NCI-H2196 treated with DMSO at 0.1 percent for 48 hours (cell line): ENCODE measurements around the gene MMRN2.
"Not testable (repeated sequence)": the region's sequence is repeated elsewhere in the genome, so short reads cannot be mapped to it uniquely, and the experiment has no call there.

Experiments
- DNase-seq: peaks from one replicate; lab custom pipeline; 2025; ENCODE audit not compliant: unreplicated experiment; lab: John Stamatoyannopoulos, UW

The MMRN2 gene, protein sequence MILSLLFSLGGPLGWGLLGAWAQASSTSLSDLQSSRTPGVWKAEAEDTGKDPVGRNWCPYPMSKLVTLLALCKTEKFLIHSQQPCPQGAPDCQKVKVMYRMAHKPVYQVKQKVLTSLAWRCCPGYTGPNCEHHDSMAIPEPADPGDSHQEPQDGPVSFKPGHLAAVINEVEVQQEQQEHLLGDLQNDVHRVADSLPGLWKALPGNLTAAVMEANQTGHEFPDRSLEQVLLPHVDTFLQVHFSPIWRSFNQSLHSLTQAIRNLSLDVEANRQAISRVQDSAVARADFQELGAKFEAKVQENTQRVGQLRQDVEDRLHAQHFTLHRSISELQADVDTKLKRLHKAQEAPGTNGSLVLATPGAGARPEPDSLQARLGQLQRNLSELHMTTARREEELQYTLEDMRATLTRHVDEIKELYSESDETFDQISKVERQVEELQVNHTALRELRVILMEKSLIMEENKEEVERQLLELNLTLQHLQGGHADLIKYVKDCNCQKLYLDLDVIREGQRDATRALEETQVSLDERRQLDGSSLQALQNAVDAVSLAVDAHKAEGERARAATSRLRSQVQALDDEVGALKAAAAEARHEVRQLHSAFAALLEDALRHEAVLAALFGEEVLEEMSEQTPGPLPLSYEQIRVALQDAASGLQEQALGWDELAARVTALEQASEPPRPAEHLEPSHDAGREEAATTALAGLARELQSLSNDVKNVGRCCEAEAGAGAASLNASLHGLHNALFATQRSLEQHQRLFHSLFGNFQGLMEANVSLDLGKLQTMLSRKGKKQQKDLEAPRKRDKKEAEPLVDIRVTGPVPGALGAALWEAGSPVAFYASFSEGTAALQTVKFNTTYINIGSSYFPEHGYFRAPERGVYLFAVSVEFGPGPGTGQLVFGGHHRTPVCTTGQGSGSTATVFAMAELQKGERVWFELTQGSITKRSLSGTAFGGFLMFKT

DNA sequence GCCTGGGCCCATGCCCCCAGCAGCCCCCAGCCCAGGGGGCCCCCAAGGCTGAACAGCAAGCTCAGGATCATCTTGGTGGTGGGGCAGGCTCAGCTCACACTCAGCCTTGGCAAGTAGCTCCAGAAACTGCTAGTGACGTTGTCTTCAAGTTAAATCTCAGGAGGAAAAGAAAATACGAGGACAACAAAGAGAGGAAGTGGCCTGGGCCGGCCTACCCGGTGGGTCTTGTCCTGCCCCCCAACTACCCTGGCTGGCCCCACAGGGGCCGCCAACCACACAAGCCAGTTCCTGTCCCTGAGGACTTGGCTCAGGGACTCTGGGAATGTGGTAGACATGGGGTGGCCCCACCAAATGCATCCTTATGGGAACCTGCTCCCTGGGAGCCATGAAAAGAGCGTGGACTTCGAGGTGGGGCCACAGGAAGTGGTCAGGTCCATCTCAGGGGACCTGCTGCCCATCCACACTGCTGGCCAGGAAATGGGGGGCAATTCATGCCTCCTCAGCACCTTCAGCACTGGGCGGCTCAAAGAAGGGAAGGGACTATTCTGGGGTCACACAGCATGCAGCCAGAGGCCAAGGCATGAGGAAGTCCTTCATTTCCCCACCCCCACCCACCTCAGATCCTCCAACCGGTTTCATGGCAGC, at the start of gene MMRN2:
TSS of gene MMRN2 (minus strand) at position 145 of the 645 bp plus-strand sequence. CDS start at position 71, 74 bp downstream.
- DNase-seq = no peak

DNA sequence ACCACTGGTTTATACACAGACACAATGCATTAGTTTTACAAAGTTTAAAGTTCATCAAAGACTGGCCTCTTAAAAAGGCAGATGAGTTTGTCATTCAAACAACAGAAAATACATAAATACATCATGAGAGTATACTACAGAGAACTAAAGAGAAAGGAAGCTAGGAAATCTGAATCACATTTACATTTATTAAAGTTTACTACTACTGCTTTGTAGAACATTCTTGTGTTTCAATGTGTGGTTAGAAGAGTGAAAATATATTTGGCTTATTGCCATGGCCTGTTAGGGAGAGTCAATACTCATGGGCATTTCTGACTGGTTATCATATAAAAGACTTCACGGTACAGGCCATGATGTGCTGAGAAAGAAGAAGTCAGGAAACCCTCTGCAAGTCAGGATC, 49.7 kb upstream of the MMRN2 start:
- DNase-seq = not testable (repeated sequence)

DNA sequence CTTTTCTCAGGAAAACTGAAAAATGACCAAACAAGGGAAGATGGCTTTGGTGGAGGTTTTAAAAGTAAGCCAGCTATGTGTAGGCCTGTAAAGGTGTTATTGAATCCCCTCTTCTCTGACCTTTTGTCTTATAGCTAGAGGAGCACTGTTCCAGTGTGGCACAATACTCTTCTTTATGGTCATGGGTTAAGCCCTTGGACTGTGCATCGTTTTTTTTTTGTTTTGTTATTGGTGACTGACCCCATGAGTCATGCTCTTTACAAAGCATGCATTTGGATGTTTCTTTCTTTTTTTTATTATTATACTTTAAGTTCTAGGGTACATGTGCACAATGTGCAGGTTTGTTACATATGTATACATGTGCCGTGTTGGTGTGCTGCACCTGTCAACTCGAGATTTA, 43.1 kb upstream of the MMRN2 start:
- DNase-seq = no peak

DNA sequence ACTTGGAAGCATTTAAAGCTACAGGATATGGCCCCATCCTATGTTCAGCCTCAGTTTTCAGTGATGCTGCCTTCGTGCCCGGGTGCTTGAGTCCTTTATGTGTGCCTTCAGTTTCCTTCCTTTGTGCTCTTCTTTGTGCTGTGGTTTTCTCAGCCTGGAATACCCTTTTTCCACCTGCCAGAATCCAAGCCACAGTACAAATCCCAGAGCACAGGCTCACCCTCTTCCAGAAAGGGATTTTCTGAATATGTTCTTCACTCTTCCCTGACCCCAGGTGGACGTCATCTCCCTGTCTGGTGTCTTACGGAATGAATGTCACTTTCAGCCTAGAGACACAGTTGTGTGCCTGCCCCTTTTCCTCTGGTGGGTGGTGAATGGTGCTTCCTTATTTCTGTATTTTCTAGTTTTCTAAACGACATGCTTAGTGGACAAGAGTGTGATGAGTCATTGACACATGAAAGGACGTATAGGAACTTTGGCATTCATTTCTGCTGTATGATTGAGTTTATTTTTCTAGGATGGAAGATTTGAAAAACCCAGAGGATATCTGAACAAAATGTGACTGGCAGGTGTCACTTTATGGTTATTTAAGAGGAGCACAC, 42.5 kb upstream of the MMRN2 start:
- DNase-seq = not testable (repeated sequence)

DNA sequence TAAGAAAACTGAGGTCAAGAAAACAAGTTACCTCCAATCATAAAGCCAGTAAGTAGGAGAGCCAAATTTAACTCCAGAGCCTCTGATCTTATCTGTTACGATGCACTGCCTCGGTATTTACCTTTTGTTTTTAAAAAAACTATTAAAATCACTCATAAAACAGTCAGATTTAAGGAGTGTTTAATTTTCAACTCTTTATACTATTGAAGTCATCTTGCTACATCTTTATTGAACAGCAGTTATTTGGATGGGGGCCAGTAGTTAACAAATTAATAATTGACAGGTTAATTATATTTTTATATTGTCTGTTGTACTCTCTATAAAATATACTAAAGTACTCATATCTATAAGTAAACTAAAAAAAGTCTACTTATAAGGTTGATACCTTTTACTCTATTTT, 35.5 kb upstream of the MMRN2 start:
- no peak for DNase-seq

DNA sequence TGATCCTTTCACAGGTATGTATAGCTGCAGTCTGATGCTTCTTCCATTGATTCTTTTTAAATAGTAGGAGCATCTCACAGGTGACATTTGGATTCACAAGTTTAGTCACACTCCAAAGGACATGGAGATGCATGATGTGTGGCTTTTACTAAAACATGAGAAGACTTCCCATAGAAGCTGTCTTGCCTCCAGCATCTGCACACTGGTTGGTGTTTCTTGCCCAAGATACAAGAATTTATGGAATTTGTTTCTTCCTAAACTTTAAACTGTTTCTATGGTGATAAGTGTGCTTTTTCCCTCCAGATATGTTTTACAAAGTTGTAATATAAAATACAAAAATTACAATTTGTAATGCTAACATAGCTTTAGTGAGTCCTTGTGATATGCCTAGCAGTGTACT, 35.0 kb upstream of the MMRN2 start:
- DNase-seq = no peak

DNA sequence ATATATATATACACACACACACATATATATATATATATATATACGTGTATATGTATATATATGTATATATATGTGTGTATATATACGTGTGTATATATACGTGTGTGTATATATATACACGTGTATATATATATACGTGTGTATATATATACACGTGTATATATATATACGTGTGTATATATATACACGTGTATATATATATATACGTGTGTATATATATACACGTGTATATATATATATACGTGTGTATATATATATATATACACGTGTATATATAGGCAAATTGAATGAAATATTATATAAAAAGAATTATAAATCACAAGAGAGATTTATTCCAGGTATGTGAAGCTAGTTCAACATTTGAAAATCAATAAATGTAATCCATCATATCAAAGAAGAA, 33.9 kb upstream of the MMRN2 start:
- DNase-seq = not testable (repeated sequence)

DNA sequence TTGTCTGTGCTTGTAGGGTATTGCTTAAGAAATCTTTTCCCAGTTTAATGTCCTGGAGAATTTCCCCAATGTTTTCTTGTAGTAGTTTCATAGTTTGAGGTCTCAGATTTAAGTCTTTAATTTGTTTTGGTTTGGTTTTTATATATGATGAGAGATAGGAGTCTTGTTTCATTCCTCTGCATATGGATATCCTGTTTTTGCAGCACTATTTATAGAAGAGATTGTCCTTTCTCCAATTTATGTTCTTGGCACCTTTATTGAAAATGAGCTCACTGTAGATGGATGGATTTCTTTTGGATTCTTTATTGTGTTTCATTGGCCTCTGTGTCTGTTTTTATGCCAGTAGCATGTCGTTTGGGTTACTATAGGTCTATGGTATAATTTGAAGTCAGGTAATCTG, 31.1 kb upstream of the MMRN2 start:
- DNase-seq = no peak

DNA sequence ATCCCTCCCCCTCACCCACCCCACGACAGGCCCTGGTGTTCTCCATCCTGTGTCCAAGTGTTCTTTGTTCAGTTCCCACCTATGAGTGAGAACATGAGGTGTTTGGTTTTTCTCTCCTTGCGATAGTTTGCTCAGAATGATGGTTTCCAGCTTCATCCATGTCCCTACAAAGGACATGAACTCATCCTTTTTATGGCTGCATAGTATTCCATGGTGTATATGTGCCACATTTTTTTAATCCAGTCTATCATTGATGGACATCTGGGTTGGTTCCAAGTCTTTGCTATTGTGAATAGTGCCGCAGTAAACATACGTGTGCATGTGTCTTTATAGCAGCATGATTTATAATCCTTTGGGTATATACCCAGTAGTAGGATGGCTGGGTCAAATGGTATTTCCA, 27.1 kb upstream of the MMRN2 start:
- not testable (repeated sequence) for DNase-seq

DNA sequence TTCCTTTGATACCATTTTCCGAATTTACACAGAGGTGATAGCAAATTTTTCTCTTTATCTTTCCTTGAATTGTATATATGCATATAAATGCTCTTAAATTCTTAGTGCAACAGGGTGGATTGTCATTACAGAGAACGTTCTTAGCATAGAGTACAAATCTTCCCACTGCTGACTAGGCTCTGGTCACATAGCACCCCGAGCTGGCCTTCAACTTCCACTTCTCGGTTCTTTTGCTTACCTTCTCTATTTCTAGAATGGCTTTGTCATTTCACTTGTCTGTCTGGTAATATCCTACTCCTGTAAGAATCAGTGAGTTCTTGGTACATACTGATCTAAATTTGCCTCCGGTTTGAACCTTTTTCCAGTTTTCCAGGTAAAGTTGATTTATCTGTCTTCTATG, 24.3 kb upstream of the MMRN2 start:
- no peak for DNase-seq

DNA sequence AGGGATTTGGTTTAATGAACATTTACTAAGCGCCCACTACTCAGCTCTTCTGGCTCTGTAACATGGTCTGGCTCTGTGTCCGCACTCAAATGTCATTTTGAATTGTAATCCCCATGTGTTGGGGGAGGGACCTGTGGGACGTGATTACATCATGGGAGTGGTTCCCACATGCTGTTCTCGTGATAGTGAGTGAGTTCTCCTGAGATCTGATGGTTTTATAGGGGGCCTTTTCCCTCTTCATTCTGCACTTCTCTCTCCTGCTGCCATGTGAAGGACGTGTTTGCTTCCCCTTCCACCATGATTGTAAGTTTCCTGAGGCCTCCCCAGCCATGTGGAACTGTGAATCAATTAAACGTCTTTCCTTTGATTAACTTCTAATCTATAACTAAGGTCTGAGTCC, 23.6 kb upstream of the MMRN2 start:
- not testable (repeated sequence) for DNase-seq

DNA sequence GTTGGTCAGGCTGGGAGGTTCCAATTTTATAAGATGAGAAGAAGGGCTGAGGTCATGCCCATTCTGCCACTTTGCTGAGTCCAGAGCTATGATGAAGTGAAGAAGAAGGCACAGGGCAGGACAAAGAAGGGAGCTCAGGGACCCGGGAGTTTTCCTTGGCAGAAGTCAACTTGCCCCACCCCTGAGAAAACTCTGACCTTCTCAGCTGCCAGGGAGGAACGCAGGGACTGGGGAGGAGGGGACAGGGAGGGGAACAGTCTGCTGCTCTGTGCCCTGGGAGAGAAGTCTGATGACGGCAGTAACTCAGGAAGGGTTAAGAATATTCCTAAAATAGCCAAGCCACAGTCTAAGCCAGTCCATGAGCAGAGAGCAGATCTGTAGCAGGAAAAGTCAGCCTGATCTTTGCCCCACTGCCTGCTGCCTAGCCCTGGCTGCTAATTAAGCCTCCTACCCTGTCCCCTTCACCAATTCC, 22.6 kb upstream of the MMRN2 start:
- DNase-seq = no peak

DNA sequence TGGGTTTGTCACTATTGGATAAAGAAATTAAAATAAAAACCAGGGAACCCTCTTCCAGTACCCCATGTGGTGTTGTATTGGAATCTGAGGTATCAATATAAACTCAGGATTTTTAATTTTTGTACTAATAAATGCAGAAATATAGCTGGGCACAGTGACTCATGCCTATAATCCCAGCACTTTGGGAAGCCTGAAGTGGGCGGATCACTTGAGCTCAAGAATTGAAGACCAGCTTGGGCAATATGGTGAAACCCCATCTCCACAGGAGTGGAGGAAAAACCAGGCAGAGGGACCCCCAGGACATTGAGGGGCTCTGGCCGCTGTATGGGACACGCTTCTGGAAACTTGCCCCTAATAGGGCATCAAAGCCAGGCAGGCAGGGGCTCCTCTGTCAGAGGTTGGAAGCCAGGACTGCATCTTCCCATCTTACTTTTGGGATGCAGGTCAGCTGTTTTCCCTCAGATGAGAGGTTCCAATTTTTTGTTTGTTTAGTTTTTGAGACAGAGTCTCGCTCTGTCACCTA, 21.9 kb upstream of the MMRN2 start:
- DNase-seq = no peak

DNA sequence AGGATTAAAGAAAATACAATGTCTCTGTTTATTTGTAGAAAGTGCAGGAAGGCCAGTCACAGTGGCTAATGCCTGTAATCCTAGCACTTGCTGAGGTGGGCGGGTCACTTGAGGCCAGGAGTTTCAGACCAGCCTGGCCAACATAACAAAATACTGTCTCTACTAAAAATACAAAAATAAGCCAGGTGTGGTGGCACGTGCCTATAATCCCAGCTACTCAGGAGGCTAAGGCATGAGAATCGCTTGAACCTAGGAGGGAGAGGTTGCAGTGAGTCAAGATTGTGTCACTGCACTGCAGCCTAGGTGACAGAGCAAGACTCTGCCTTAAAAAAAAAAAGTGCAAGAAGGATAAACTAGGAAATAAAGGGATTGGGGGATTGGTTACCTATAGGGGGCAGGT, 21.0 kb upstream of the MMRN2 start:
- not testable (repeated sequence) for DNase-seq

DNA sequence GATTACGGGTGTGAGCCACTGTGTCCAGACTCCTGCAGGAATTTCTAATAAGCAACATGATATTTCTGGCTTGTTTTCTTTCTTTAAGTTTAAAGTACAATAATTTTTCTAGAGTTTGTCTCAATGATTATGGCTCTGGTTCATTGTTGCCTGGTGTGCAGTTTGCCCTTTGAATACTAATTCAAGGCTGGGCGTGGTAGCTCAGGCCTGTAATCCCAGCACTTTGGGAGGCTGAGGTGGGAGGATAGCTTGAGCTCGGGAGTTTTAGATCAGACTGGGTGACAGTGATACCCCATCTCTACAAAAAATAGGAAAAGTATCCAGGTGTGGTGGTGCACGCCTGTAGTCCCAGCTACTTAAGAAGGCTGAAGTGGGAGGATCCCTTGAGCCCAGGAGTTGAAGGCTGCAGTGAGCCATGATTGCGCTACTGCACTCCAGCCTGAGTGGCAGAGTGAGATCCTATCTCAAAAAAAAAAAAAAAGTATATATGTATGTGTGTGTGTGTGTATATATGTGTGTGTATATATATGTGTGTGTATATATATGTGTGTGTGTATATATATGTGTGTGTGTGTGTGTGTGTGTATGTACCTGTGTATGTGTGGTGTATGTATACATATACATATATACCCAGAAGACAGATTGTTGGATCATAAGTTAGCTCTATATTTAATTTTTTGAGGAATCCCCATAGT, 19.1 kb upstream of the MMRN2 start:
- DNase-seq = no peak

DNA sequence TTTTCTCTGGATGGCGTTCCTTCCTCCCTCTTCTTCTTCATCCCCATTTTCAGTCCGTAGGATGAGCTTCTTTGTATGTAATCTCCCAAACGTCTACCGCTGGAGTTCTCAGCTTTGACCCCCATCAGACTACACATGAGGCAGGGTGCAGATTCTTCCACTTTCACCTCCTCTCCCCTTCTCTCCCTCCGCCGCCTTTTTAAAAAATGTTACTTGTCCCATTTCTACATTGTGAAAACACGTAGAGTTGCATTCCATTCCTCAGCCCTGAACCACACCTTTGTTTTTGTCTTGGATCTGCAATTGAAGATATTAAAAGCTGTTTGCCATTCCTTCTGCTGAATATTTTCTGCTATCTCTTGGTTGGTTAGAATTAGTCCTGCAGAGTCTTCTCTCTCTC, 17.1 kb upstream of the MMRN2 start:
- no peak for DNase-seq

DNA sequence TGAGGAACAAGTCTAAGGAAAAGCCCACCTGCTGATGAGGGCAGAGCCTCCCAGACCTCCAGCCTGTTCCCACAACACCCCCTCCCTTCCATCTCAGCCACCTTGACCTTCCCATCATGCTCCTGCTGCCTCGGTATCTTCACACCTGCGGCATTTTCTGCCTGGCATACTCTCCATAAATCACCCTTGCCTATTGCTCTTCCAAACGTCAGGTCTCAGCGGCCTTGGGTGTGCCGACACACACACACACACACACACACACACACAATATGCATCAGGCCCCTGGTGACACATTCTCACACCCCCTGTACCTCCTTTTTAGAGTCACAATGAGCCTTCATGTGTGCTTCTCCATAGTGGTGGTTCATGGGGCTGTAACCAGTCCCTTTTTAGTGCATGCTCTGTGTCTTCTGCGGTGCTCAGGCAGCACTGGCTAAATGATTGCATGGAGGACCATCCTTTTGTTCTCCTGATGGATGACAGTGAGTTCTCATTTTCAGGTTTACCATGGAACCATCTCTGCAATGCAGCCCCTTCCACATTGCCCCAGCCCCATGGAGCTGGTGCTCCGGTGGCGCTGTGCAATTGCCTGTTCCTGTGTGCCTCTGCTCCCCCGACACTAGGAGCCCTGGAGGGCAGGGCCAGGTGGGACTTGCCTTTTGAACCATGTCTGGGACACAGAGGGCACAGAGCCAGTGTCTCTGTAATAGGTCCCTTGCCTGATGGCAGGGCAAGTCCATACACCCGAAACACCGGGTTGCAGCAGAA, 15.4 kb upstream of the MMRN2 start:
- no peak for DNase-seq

DNA sequence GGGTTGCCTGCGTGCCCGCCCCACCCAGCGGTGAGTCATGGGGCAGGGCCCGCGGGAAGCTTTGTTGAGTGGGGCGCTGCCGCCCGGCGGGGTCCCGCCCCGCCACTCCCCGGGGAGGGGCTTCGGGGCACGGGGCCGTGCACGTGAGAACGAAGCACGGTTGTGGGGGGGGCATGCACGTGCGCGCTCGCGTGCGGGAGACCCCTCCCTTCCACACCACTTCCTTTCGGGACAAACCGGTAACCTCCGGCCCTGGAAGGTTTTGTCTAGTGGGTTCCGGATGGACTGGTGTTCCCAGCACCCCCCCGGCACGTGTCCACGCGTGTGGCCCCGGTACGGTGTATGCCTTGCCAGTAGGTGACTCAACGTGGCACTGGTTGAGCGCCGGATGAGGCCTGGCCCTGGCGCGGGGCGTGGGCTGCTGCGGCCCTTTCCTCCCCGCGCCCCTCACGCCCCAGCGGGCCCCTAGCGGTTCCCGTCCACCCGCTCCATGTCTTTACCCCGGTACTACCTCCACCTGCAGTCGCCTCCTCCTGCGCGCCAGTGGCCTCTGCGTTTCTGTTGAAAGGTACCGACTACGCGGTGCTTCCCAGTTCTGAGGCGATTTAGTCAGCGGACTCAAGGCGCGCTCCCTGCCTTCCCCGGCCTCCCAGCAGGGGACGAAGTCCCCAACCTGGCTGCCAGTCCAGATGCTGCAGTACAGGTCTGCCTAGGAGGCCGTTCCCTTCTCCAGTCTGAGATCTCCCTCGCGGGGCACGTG, 14.0 kb upstream of the MMRN2 start:
- no peak for DNase-seq

DNA sequence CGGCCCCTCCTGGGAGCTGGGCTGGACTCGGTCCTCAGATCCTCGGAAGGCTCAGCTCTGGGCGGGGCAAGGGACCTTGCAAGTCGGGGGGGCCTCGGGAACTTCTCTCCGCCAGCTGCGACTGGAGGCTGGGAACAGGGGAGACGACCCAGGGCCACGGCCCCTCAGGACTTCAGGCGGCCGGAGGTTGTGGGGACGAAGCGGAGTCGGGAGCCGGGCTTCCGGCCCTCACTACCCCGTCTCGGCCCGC, 13.5 kb upstream of the MMRN2 start:
- DNase-seq = no peak
